Measurements from ENCODE around the gene PRSS12. TPM values are rescaled to one million over a fixed set of nuclear protein-coding genes. Genes with fewer than 3 reads are reported as not detected.

Gene PRSS12
- total and polyA plus RNA-seq, 2 experiments from 2014 or later = 5.5 to 12.9 TPM

DNA sequence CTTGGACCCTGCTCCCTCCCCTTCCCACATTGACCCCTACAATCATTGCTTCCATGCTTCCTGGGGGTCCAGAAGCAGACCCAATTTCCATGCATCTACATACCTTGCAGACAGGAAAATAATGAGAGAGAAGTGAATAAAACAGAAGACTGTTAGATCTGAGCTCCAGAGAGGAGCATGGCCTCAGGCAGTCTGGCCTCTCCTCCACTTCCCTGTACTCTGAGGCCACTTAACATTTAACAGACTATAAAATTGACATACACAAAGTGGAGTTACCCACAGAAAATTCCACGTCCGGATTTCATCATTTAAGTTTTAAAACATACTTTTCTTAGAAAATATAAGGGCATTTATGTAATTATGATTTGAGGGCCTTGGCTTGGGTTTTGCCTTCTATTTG is 2.1 kb upstream of the PRSS12 start (continued):
- TF ChIP-seq, protein P1, sequence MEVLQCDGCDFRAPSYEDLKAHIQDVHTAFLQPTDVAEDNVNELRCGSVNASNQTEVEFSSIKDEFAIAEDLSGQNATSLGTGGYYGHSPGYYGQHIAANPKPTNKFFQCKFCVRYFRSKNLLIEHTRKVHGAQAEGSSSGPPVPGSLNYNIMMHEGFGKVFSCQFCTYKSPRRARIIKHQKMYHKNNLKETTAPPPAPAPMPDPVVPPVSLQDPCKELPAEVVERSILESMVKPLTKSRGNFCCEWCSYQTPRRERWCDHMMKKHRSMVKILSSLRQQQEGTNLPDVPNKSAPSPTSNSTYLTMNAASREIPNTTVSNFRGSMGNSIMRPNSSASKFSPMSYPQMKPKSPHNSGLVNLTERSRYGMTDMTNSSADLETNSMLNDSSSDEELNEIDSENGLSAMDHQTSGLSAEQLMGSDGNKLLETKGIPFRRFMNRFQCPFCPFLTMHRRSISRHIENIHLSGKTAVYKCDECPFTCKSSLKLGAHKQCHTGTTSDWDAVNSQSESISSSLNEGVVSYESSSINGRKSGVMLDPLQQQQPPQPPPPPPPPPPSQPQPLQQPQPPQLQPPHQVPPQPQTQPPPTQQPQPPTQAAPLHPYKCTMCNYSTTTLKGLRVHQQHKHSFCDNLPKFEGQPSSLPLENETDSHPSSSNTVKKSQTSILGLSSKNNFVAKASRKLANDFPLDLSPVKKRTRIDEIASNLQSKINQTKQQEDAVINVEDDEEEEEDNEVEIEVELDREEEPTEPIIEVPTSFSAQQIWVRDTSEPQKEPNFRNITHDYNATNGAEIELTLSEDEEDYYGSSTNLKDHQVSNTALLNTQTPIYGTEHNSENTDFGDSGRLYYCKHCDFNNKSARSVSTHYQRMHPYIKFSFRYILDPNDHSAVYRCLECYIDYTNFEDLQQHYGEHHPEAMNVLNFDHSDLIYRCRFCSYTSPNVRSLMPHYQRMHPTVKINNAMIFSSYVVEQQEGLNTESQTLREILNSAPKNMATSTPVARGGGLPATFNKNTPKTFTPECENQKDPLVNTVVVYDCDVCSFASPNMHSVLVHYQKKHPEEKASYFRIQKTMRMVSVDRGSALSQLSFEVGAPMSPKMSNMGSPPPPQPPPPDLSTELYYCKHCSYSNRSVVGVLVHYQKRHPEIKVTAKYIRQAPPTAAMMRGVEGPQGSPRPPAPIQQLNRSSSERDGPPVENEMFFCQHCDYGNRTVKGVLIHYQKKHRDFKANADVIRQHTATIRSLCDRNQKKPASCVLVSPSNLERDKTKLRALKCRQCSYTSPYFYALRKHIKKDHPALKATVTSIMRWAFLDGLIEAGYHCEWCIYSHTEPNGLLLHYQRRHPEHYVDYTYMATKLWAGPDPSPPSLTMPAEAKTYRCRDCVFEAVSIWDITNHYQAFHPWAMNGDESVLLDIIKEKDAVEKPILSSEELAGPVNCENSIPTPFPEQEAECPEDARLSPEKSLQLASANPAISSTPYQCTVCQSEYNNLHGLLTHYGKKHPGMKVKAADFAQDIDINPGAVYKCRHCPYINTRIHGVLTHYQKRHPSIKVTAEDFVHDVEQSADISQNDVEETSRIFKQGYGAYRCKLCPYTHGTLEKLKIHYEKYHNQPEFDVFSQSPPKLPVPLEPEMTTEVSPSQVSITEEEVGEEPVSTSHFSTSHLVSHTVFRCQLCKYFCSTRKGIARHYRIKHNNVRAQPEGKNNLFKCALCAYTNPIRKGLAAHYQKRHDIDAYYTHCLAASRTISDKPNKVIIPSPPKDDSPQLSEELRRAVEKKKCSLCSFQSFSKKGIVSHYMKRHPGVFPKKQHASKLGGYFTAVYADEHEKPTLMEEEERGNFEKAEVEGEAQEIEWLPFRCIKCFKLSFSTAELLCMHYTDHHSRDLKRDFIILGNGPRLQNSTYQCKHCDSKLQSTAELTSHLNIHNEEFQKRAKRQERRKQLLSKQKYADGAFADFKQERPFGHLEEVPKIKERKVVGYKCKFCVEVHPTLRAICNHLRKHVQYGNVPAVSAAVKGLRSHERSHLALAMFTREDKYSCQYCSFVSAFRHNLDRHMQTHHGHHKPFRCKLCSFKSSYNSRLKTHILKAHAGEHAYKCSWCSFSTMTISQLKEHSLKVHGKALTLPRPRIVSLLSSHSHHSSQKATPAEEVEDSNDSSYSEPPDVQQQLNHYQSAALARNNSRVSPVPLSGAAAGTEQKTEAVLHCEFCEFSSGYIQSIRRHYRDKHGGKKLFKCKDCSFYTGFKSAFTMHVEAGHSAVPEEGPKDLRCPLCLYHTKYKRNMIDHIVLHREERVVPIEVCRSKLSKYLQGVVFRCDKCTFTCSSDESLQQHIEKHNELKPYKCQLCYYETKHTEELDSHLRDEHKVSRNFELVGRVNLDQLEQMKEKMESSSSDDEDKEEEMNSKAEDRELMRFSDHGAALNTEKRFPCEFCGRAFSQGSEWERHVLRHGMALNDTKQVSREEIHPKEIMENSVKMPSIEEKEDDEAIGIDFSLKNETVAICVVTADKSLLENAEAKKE (CRISPR knock-in tag; IDR thresholded peaks at IDR 0.05) = no peak

DNA sequence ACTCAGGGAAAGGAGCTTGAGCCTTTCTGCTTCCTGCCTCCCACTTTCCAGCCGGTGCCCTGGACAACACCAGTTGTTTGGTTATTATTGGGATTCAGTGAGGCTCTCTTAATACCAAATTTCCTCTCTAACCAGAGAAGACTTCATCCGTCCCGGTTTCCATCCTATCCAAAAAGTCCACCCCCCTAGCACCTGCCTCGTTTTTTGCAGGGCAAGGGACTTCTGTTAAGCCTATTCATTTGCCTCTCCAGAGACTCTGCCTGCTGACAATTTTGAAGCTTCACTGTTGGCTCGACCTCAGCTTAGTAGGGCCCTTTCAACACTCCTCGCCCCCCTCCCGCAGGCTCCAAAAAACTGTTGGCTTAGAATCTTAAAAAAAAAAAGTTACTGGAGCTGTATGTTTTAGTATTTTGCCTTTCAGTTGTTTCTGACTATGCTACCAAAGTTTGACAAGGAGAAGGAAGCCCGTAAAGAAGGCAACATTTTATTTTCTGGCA is 779 bp upstream of the PRSS12 start:
- Histone ChIP-seq H3K27me3 (ENCODE audit: insufficient read depth) (peaks cover 35% of the 10 kb centered on the region), H3K4me1 (ENCODE audit: insufficient read depth) (peaks cover 29% of the 10 kb centered on the region), H4K20me1 (replicated peaks; ENCODE audit: insufficient read depth) (no peaks in the 10 kb centered on the region), H3K9me2 (ENCODE audit: insufficient read depth) (no peaks in the 10 kb centered on the region), H3K79me2 (replicated peaks; ENCODE audit: insufficient read depth) (no peaks in the 10 kb centered on the region; the same call in 1 of the 2 replicates), H3K36me3 (ENCODE audit: insufficient read depth) (no peaks in the 10 kb centered on the region), H3K4me2 (peak overlapping the region; percentile 99), H3K27ac (ENCODE audit: low read depth) (no peak overlapping the region), H2AFZ (peak overlapping the region; percentile 100), H3K4me3 (peak overlapping the region; percentile 78), H3F3A (replicated peaks; ENCODE audit: low read depth) (no peaks in the 10 kb centered on the region)
- peak overlapping the region; percentile 77 for H3K4me3 Mint-ChIP-seq
- DNase-seq (ENCODE audit: low spot score) = peak; percentile 27
- no peaks in the 10 kb centered on the region; the same call in 2 of the 3 replicates for H3K36me3 Mint-ChIP-seq (ENCODE audit: low read depth)
- peaks cover 18% of the 10 kb centered on the region for H3K27me3 Mint-ChIP-seq (ENCODE audit: insufficient read depth, low read depth, poor library complexity)
- H3K9me3 Mint-ChIP-seq = no peaks in the 10 kb centered on the region
- H3K27ac Mint-ChIP-seq = no peak overlapping the region
- H3K4me1 Mint-ChIP-seq = peaks cover 36% of the 10 kb centered on the region
- ATAC-seq = peak; percentile 13
- TF ChIP-seq JUNB (IDR thresholded peaks at IDR 0.05; ENCODE audit: unreplicated experiment) (no peak), CREB1 (CRISPR knock-in tag; IDR thresholded peaks at IDR 0.05; ENCODE audit: low read depth) (no peak), ZNF331 (CRISPR knock-in tag; IDR thresholded peaks at IDR 0.05; ENCODE audit: low read depth) (no peak), EZH2 (IDR thresholded peaks at IDR 0.05; ENCODE audit: low read depth, unreplicated experiment) (no peak), NANOG (IDR thresholded peaks at IDR 0.05; ENCODE audit: borderline replicate concordance) (no peak), ZNF114 (CRISPR knock-in tag; IDR thresholded peaks at IDR 0.05) (no peak)
- TF ChIP-seq, protein P1 (CRISPR knock-in tag; IDR thresholded peaks at IDR 0.05) = no peak
- TF ChIP-seq, protein P2, sequence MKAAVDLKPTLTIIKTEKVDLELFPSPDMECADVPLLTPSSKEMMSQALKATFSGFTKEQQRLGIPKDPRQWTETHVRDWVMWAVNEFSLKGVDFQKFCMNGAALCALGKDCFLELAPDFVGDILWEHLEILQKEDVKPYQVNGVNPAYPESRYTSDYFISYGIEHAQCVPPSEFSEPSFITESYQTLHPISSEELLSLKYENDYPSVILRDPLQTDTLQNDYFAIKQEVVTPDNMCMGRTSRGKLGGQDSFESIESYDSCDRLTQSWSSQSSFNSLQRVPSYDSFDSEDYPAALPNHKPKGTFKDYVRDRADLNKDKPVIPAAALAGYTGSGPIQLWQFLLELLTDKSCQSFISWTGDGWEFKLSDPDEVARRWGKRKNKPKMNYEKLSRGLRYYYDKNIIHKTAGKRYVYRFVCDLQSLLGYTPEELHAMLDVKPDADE (IDR thresholded peaks at IDR 0.05) = no peak

All from GM23338 (cell line).